Right lung (tissue), 5 donors: ENCODE results near the gene HOXC13. TPM values are rescaled to one million over a fixed set of nuclear protein-coding genes. Genes with fewer than 3 reads are reported as not detected.

Experiments
- DNase-seq, 2 donors: peaks; one replicate each; pipeline ENCODE4 v3.0.0-alpha.2; 2013
- polyA plus RNA-seq, 5 donors: library from polyadenylated mRNA; unstranded; fragments of 120-200 nt; gene quantifications; one replicate each; pipeline versions ENCODE4 v1.2.1 to v1.2.3, GENCODE V29; 2013; ENCODE audit warnings: inconsistent platforms in 1 of 5, low replicate concordance in 1 of 5; ENCODE audit not compliant: insufficient read length in 5 of 5, insufficient read depth in 1 of 5

HOXC13 gene
- polyA plus RNA-seq, 5 donors: not detected

DNA sequence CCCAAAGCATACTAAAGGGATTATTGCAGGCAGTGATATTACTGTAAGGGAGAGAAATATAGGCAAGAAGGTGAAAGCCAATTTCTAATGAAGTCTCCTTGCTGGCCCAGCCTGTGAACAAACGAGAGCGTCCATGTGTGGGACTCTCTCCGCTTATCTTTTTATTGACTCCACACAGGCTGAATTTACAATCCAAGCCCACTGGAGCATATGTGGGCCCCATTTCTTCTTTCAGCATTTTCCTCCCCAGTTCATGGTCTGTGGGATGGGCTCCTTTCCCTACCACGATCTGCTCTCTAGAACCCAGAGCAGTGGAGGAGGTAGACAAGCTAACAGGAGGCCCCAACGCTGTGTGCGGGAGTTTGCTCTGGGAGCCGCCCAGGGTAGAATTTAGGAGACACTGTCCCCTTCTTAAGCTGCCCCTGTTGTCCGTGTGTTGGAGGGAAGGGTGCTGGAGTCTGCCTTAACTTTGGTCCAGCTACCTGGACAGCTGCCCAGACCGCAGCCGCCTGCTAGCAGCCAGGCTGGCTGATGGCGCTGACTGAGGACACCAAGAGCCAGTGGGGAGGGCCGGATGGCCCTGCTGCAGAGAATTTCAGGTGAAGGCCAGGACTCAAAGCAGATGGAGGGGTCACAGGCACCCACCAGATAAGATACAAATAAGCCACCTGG, 31.1 kb downstream of the HOXC13 start:
- DNase-seq: no peak

DNA sequence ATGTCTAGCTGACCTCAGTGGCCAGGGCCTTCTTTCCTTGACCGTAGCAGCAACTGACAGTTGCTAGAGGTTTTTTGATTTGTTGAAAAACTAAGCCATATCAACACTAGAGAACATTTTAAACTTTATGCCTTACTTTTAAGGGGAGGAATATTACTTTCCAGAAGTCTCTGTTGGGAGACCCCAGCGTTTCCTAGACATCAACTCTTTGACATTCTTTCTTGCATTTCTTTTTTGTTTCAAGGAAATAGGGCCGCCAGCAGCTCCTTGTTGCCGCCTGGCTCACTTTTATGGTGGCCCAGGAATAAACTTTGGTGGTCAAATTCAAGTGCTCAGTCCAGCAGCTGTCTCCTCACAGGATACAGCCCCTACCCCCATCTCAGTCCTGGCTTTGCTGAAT, 31.8 kb downstream of the HOXC13 start:
- DNase-seq: no peak

DNA sequence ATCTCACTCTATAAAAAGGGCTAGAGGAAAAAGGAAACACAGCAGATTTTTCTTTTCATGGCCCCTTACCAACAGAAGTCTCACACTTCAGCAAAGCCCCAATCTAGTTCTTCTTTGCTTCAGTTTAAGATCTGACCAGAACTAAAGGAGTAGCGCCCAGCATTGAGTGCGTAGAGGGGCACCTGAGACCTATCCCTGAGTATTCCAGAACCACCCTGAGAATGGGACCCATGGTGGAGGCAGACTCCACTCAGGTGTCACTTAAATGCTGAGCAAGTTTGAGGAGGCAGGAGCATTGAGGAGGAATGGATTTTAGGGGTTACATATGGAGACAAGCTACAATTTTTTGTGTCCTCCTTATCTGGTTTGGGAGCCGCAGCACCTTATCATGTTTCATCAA, 32.5 kb downstream of the HOXC13 start:
- DNase-seq: no peak

DNA sequence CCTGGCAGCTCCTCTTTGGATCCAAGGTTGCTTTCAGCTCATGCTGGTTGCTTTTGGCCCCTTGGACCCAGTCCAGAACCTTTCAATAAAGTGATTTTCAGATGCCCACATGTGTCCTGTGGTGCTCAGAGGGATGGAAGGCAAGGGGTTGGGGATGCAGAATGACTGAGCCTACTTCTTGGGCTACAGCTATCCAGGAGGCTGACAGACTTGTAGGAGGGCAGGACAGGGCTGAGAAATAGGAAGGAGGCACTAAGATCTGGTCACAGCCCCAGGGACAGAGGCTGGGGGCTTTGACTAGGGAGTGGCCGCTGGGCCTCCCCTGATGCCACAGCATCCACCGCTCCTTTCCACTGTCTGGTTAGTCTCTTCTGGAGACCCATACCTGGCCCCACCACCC, 33.1 kb downstream of the HOXC13 start:
- DNase-seq: no peak

DNA sequence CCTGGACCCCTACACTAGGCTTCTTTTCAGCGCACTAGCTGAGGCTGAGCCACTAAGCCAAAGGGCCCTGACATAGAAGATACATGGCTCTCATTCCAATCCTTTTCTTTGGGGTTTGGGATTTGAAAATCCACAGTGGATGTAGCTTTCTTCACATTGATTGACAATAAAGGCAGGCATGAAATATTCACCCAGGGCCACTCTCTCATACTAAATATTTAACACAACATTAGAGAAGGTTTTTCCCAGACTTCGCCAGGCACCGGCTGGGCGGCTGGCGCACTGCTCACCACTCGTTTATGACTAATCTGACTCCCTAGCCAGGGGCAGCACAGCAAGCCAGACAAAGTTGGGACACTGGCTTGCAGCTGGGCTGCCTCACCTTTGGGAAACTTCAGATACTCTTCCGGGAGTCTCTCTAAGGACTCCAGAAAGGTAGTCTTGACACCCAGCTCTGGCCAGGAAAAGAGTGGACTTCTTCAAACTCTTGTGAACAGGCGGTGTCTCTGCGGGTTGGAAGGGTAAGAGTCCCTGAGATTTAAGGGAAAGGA, 33.6 kb downstream of the HOXC13 start:
- no peak for DNase-seq

DNA sequence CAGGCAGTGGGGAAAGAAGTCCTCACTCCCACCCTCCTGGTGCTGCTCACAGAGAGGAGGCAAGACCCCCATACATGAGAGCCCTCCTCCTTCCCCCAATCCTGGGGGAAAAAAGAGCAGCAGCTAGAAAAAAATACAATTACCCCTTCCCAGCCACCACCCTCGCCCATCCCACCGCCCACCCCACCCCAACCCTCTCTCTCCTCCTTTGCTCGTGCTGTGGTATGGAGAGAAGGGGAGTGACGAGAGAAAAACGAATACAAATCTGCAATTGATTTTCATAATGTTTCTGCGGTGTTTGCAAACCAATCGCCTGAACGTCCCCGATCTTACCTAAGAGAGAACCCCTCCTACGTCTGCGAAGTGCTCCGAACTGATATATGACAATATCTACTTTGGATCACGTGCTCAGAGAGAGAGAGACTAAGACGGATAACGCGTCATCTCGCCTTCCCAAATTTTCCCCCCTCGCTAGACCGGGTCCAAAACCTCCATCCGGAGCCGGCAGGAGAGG, 34.1 kb downstream of the HOXC13 start, which contains the start of gene HOXC11:
TSS of gene HOXC11 (plus strand) at position 405 of the 514 bp plus-strand sequence. CDS start 116 bp downstream, outside the sequence.
- DNase-seq: no peak

DNA sequence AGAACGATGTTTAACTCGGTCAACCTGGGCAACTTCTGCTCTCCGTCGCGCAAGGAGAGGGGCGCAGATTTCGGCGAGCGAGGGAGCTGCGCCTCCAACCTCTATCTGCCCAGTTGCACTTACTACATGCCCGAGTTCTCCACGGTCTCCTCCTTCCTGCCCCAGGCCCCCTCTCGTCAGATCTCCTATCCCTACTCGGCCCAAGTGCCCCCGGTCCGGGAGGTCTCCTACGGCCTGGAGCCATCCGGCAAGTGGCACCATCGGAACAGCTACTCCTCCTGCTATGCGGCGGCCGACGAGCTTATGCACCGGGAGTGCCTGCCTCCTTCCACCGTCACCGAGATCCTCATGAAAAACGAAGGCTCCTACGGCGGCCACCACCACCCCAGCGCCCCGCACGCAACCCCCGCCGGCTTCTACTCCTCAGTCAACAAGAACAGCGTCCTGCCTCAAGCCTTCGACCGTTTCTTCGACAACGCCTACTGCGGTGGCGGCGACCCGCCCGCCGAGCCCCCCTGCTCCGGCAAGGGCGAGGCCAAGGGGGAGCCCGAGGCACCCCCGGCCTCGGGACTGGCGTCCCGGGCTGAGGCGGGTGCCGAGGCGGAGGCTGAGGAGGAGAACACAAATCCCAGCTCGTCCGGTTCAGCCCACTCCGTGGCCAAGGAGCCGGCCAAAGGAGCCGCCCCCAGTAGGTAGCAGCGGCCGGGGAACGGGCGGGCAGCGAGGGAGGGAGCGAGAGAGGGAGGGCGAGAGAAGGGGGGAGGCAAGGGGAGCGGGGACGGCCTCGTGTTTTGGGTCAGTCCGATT, 34.8 kb downstream of the HOXC13 start:
- no peak for DNase-seq

DNA sequence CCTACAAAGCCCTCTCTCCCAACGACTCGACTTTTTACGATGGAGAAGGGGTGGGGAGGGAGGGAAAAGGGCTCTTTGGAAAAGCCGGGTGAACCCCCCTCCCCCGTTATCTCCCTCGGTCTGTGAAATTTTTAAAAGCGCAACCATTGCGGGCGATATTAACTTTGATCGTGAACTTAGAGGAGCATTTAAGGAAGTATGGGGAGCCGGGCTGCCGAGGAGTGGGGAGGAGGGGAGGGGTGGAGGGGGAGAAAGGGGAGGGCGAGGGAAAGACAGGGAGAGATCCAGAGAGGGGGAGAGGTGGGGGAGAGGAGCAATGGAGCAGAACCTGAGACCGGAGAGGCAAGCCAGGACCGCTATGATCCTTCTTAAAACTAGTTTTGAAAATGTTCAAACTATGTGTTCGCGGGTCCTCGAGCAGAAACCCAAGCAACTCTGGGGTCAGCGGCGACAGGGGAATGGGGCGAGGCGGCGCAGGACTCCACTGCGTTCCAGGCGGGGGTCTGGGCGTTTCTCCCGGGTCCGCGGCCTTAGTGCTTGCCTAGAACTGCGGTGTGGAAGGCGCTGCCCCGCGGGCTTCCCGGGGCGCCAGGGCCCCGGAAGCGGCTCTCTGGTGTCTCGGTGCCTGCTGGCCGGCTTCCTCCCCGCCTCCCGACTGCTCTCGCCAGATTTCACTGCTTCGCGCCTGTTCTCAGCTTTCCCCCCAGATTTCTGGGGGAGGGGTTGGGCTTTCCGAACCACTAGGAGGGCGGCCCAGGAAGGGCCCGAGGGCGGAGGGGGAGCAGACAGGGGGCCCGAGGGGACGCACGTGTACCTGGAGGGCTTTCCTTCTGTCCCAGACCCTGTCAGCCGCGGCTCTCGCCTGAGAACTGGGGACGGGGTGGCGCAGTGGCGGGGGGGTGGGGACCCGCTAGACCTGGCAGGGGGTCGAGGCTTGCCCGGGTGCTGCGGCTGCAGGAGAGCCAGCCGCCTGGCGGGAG, 35.7 kb downstream of the HOXC13 start, which contains the start of gene HOTAIR:
TSS of gene HOTAIR (minus strand) at position 871 of the 980 bp plus-strand sequence.
- DNase-seq: no peak

DNA sequence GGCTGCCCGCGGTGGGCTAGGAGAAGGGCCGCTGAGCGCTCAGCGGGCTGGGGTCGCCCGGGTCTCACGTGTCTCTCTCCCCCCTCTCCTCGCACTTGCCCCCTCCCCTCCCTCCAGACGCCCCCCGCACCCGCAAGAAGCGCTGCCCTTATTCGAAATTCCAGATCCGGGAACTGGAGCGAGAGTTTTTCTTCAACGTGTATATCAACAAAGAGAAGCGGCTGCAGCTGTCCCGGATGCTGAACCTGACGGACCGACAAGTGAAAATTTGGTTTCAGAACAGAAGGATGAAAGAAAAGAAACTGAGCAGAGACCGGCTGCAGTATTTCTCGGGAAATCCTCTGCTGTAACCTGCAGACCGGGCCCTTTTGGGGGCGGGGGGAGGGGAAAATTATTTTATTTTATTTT, 36.4 kb downstream of the HOXC13 start:
- no peak for DNase-seq

DNA sequence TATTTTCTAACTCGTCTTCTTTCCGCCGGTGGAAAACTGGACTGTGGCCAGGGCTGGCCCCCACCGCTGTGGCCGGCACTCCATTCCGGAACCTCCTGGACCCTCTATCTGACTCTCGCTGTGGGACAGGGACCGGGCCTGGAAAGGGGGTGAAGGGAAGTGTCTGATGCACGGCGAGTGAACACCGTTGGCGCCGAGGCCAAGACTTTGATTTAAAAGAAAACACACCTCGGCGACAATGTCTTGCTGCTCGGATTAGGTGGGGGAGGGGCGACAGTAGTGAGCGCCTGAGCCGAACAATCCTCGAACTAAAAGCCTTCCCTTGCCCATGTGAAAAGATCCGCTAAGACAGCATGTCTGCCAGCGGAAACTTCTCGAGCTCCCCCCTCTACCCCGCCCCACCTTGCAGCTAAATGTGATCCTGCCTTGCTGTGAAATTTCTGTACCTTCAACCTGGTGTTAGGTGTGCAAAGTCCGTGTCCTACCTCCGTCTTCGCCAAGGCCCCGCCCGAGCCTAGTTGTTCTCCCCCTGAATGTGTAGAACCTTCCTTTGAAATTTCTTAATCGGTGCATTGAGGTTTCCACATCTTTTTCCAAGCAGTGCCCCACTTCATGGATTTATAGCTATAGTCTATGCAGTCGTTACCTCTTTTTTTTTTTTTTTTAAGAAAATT, 37.0 kb downstream of the HOXC13 start:
- DNase-seq: no peak

DNA sequence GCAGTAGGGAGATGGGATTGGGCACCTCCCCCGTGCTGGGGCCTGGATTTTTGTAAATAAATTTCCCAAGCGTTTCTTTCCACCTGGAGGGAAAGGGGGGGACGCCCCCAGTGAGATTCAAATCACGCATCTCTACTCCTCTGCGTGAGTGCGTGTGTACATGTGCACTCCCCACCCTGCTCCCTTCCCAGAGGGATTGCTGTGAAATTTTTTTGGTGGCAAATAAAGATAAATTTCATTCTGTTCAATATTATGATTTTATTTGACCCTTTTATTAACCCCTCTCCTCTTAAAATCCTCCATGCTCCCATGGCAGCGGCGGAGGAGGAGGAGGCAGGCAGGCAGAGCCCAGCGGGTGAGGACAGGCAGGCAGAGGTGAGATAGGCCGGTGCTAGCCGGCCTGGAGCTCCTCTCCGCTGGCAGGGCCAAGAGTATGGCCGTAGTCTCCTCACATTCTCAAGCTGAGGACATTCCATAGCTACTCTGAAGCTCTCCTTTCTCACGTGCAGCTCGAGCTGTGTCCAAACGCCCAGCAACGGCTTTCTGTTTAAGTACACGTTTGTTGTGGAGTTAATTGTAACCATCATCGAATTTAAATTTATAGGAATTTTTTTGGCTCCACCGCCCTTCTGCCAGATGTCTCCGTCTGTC, 37.7 kb downstream of the HOXC13 start:
- DNase-seq: peak in 1 of 2 donors; percentile 48

DNA sequence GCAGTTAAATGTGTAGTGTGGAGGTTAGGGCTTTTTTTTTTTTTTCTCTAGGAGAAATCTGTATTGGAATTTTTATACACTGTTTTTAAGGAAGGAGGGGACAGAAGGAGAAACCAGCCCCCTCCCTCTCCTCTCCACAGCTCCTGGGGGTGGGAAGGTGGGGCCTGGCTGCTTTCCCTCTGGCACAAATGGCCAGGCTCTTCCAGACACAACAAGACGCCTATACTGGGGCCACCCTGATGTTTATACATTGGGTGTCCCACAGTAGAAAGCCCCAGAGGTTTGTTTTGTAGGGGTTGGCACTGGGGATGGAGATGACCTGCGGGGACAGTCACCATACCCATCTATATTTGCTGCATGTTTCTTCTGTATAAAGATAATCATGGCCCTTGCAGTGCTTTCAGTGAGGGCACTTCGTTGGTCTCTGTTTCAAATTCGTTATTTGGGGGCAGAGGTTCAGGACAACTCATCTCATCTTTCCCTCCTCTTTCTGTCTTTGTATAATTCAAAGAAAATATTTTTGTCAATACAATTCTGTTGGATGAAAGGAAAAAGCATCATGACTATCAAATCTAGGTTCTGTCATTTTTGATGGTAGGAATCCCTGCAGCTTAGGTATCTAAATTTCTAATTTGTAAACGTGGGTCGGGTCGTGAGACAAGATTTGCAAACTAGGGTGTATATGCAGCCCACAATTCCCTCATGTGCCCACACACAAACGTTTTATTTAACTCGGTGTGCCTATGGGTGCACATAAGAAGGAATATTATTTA, 38.4 kb downstream of the HOXC13 start:
- DNase-seq: no peak

DNA sequence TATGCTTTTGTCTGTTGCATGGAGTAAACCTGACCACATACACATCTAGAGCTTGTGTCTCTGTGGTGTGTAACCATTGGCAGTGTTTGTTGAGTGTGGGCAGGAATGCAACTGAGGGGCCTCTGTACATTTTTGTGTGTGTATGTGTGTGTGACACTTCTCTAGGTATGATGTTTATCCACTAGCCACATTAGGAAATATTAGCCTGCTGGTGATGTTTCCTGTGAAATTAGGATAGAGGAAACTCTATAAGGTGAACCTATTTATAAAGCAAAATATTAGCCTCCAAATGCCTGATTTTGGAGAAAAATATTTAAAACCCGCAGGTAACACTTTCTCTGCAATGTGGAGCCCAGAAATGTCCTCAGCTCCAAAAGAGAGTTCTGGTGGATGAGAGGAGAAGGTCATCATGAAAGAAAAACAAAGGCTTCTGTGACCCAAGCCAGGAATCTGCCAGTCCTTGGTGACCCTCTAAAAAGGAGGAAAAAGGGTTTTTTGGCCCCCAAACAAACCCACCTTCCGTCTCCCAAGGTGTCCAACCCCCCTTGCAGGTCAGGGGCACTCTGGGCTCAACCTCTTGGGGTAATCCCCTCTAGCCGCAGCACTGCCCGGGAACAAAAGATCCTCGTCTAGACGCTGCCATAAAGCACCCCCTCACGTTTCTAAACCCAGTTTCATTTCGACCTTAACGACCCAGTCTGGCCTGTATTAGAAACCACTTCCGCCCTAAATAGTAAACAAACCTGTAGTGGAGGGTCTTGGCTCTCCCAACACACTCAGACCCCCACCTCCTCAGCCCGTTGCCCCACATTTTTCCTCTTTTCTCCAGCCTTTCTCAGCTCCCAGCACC, 39.2 kb downstream of the HOXC13 start:
- no peak for DNase-seq

DNA sequence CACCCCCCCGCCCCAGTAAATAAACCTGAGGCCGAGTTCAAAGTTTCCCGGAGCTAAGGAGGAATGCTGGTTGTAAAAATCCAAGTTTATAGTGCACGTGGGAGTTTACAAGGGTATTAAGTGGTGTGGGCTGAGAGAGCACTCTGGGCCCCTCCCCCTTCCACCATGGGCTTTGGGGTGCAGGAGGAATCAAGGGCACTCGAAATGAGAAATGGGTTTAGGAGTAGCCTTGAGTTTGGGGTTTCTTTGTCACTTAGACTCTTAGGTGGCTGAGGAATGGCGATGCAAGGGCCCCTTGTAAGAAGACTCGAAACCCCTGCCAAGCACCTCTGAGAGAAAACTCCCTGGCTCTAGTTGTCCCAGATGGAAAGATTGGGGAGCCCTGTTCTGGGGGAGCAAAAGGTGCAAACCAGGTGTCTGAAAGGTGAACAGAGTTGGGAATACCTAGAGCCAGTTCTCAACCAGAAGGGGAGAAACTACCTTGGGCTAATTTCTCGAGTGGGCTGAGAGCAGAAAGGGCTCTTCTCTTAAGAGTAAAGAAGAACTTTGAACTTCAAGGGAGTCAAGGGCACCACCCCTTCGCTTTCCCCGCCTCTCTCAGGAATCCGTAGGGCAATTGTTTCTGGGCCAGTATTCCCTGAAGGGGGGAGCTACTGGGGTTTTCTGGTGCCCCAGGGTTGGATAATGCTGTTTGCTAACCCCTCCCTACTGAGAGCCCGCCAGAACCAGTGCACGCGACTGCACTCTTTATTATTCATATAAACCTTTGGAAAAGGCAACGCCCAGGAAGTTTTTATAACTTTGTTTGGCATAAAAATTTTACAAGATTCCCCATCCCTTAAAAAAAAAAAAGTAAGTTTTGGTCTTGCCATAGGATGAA, 40.1 kb downstream of the HOXC13 start:
- no peak for DNase-seq

DNA sequence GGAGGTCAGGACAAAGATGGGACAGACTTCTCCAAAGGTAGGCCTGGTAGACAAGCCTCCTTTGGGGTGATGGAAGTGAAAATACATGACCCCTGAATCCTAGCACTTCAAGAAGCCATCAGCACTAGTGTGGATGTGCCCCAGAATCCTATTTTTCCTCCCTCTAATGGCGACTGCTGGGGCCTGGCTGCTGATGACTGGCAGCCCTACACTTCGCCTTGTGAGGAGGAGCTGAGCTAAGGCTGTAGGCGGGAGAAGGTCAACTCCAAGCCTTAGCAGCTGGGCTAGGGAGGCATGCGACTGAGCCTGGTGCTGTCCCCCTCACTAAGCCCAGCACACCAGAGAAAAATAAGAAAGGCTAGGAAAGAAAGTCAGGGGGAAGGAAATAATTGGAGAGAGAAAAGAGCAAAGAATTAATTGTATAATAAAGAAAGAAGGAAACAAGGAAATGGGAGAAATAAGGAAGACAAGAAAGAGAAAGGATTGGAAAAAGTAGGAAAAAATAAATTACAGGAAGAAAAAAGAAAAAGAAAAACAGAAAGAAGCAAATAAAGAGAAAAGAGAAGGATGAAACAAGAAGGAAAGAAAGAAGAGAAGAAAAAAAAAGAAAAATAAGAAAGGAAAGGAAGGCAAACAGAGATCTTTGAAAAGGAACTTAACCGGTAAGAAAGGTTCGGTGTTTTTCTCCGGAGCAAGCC, 41.6 kb downstream of the HOXC13 start:
- no peak for DNase-seq

DNA sequence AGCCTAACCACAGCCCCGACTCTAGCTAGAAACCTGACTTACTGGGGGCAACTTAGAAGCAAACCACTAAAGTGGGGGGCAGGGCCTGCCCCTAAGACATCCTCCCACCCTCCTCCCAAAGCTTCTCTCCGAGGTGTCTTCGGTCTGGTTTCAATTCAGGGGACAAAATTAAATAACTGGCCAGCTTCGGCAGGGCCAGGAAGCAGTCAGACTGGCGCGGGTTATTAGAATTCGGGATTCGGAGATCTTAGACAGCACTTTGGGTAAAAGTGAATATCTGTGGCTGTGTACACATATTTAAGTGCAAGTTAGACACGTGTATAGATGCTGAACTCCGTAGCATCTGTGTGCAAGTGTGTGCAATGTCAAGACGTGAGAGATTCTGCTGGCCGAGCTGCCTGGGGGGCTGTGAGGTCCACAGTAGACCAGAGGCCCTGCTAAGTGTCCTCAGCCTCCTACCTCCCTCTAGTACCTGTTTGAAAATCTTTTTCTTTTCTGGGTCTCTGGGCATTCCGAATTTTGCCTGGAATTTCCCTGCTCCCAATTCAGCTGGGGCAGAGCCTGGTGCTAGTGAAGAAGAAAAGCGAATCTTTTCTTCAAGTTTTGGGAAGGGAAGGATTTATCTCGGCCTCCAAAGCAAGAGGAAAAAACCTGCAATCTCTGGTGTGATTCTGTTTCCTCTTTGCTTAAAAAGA, 42.3 kb downstream of the HOXC13 start:
- DNase-seq: no peak
